Measurements from ENCODE around the gene CCP110.
A peak's percentile ranks its signal among the peaks of the same experiment; 100 is the strongest.

CCP110 gene

DNA sequence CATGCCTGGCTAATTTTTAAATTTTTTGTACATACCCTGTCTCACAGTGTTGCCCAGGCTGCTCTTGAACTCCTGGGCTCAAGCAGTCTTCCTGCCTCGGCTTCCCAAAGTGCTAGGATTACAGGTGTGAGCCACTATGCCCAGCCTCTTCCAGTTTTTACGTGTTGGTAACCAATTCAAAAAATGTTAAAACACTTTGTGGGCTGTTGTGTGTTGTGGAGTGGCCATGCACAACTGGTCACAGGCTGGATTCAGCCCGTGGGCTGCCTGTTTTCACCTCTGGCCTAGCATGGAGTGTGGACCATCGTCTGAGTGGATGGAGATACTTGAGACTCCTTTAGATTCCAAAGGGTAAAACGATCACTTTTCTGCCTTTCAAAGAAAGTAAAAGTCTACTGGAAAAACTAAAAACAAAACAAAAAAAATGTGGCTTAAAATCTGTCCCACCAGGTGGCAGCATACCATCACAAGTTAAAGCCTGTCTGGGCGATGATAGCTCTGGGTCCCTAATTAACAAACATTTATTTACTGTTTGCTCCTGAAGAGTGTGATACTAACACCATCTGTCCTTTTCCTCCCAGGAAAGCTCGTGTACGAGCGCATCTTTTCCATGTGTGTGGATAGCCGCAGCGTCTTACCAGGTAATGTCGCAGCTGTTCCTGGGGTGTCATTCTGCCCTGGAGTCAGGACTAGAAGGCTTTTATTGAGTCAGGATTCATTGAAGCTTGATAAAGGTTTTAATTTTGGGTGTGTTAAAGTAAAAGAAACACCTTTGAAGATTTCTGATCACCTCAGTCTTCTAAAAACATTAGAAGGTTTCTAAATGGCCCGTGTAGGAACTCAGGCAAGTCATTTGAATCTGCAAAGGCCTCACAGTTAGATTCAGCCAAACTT, 77.6 kb downstream of the CCP110 start:
- DNase-seq, result peak in 1 of 2 donors; percentile 56
